H1 (cell line): ENCODE measurements around the gene RAB21. TPM values are rescaled to one million over a fixed set of nuclear protein-coding genes. Genes with fewer than 3 reads are reported as not detected.

ENCODE experiments used
- CTCF ChIA-PET: fragments of 300-600 bp; sonication (Branson Sonifier 250); formaldehyde crosslinking; loops from one replicate; lab custom pipeline; 2021; ENCODE audit not compliant: partially characterized antibody; lab: Charles Lee
- POLR2A ChIA-PET: fragments of 300-600 bp; sonication (Branson Sonifier 250); formaldehyde crosslinking; loops from one replicate; lab custom pipeline; 2021; ENCODE audit warnings: inconsistent platforms; ENCODE audit not compliant: partially characterized antibody; lab: Charles Lee
- DNase-seq, 2 experiments: peaks; one replicate each; pipeline versions ENCODE4 v3.0.0 to v3.0.0-alpha.2; 2010 to 2022; ENCODE audit warnings: low spot score in 2 of 2, low read depth in 1 of 2, mixed read lengths in 1 of 2
- FAIRE-seq: peaks from 2 replicates; lab custom pipeline; 2011; peaks lifted over from hg19 to GRCh38; lab: Jason Lieb, UNC
- H2AFZ ChIP-seq: 2 replicates; pipeline ENCODE4 v1.8.1; 2012; ENCODE audit warnings: low read length, inconsistent platforms
- H2AK5ac ChIP-seq: 2 replicates; pipeline ENCODE4 v1.6.1; 2013; ENCODE audit warnings: low read depth, low read length
- H2BK120ac ChIP-seq: replicated peaks from 2 replicates; pipeline ENCODE3; 2013; ENCODE audit warnings: low read depth, low read length, inconsistent platforms
- H2BK12ac ChIP-seq: 2 replicates; pipeline ENCODE4 v1.6.1; 2013; ENCODE audit warnings: low read depth, low read length
- H2BK15ac ChIP-seq: 2 replicates; pipeline ENCODE4 v1.6.1; 2013; ENCODE audit warnings: low read length
- H2BK20ac ChIP-seq: 2 replicates; pipeline ENCODE4 v1.6.1; 2013; ENCODE audit warnings: low read length
- H2BK5ac ChIP-seq: 2 replicates; pipeline ENCODE4 v1.6.1; 2013; ENCODE audit warnings: low read depth, low read length
- H3K14ac ChIP-seq: 2 replicates; pipeline ENCODE4 v1.6.1; 2013; ENCODE audit warnings: inconsistent platforms; ENCODE audit not compliant: insufficient read length
- H3K18ac ChIP-seq: 2 replicates; pipeline ENCODE4 v1.6.1; 2013; ENCODE audit warnings: low read length; ENCODE audit errors: extremely low read depth
- H3K23ac ChIP-seq: 2 replicates; pipeline ENCODE4 v1.6.1; 2013; ENCODE audit warnings: inconsistent platforms; ENCODE audit not compliant: insufficient read length
- H3K23me2 ChIP-seq: 2 replicates; pipeline ENCODE4 v1.6.1; 2013; ENCODE audit warnings: low read depth, low read length
- H3K27ac ChIP-seq: 2 replicates; pipeline ENCODE4 v1.6.1; 2011; ENCODE audit warnings: low read depth, low read length, inconsistent platforms
- H3K27me3 ChIP-seq, 4 experiments: replicated peaks in 1 of 4; 1 replicate in 1 of 4; 2 replicates in 3 of 4; pipeline versions ENCODE4 v1.6.1 to v1.8.1; 2011 to 2013; ENCODE audit warnings: low read length in 3 of 4, mild to moderate bottlenecking in 3 of 4, inconsistent platforms in 2 of 4, mixed read lengths in 2 of 4, moderate library complexity in 1 of 4; ENCODE audit not compliant: control insufficient read depth in 3 of 4, insufficient read depth in 3 of 4; ENCODE audit errors: extremely low read depth in 1 of 4
- H3K36me3 ChIP-seq, 4 experiments: 2 replicates each; pipeline versions ENCODE4 v1.6.1 to v1.8.1; 2011 to 2013; ENCODE audit warnings: mild to moderate bottlenecking in 4 of 4, low read length in 3 of 4, moderate library complexity in 2 of 4, control low read depth in 1 of 4, inconsistent platforms in 1 of 4; ENCODE audit not compliant: insufficient read depth in 4 of 4, control insufficient read depth in 2 of 4
- H3K4ac ChIP-seq: replicated peaks from 2 replicates; pipeline ENCODE3; 2013; ENCODE audit warnings: low read length, low read depth, mixed read lengths, inconsistent platforms; ENCODE audit not compliant: insufficient read length
- H3K4me1 ChIP-seq, 4 experiments: replicated peaks in 1 of 4; 1 replicate in 1 of 4; 2 replicates in 3 of 4; pipeline versions ENCODE4 v1.6.1 to v1.8.1; 2011 to 2013; ENCODE audit warnings: low read length in 3 of 4, inconsistent platforms in 2 of 4, mixed read lengths in 1 of 4; ENCODE audit not compliant: insufficient read depth in 4 of 4, control insufficient read depth in 3 of 4
- H3K4me2 ChIP-seq, 2 experiments: 2 replicates each; pipeline versions ENCODE4 v1.6.1 to v1.8.1; 2011 to 2013; ENCODE audit warnings: low read depth in 2 of 2, low read length in 2 of 2, control low read depth in 1 of 2, inconsistent platforms in 1 of 2, mild to moderate bottlenecking in 1 of 2; ENCODE audit not compliant: insufficient read depth in 1 of 2
- H3K4me3 ChIP-seq, 4 experiments: fragments of 200-600, 300-600 bp in 1 of 4; sonication (generic), shearing (Covaris generic), sonication (Bioruptor Twin) in 1 of 4; 2 replicates each; pipeline versions ENCODE4 v1.5.1 to v1.8.1; 2011 to 2016; ENCODE audit warnings: low read length in 4 of 4, low read depth in 3 of 4, control low read depth in 2 of 4, inconsistent platforms in 2 of 4, mild to moderate bottlenecking in 2 of 4, mixed read lengths in 1 of 4, moderate library complexity in 1 of 4; ENCODE audit not compliant: insufficient read depth in 2 of 4; ENCODE audit errors: extremely low read depth in 1 of 4
- H3K56ac ChIP-seq: replicated peaks from 2 replicates; pipeline ENCODE3; 2013; ENCODE audit warnings: low read depth, mild to moderate bottlenecking, mixed read lengths, low read length, inconsistent platforms; ENCODE audit not compliant: insufficient read length
- H3K79me1 ChIP-seq: 2 replicates; pipeline ENCODE4 v1.6.1; 2013; ENCODE audit warnings: low read depth, low read length, control low read depth
- H3K79me2 ChIP-seq, 2 experiments: 2 replicates each; pipeline versions ENCODE4 v1.6.1 to v1.8.1; 2012 to 2013; ENCODE audit warnings: low read length in 2 of 2, mild to moderate bottlenecking in 2 of 2, inconsistent platforms in 1 of 2; ENCODE audit not compliant: insufficient read depth in 2 of 2, control insufficient read depth in 1 of 2
- H3K9ac ChIP-seq, 4 experiments: replicated peaks in 1 of 4; 1 replicate in 1 of 4; 2 replicates in 3 of 4; pipeline versions ENCODE4 v1.6.1 to v1.8.1; 2011 to 2013; ENCODE audit warnings: low read depth in 3 of 4, low read length in 3 of 4, control low read depth in 2 of 4, mild to moderate bottlenecking in 2 of 4, moderate library complexity in 2 of 4, inconsistent platforms in 1 of 4; ENCODE audit errors: extremely low read depth in 1 of 4
- H3K9me3 ChIP-seq, 2 experiments: 2 replicates each; pipeline versions ENCODE4 v1.6.1 to v1.8.1; 2012 to 2013; ENCODE audit warnings: mild to moderate bottlenecking in 2 of 2, moderate library complexity in 2 of 2, control low read depth in 1 of 2, inconsistent platforms in 1 of 2, low read depth in 1 of 2, low read length in 1 of 2, mixed read lengths in 1 of 2; ENCODE audit not compliant: insufficient read depth in 2 of 2
- H4K20me1 ChIP-seq, 2 experiments: replicated peaks in 1 of 2; 2 replicates each; pipeline versions ENCODE3 to v1.8.1; 2011 to 2013; ENCODE audit warnings: inconsistent platforms in 2 of 2, low read length in 2 of 2, mild to moderate bottlenecking in 1 of 2; ENCODE audit not compliant: insufficient read depth in 2 of 2, control insufficient read depth in 1 of 2
- H4K5ac ChIP-seq: 2 replicates; pipeline ENCODE4 v1.6.1; 2013; ENCODE audit warnings: low read length, low read depth, mixed read lengths, inconsistent platforms; ENCODE audit not compliant: insufficient read length
- H4K8ac ChIP-seq: 2 replicates; pipeline ENCODE4 v1.8.0; 2013; ENCODE audit warnings: mild to moderate bottlenecking, moderate library complexity, low read length, inconsistent platforms; ENCODE audit not compliant: insufficient read depth; ENCODE audit errors: extremely low read depth
- H4K91ac ChIP-seq: replicated peaks from 2 replicates; pipeline ENCODE3; 2013; ENCODE audit warnings: low read length, mixed read lengths, inconsistent platforms; ENCODE audit not compliant: insufficient read length
- BCL11A ChIP-seq, 2 experiments: IDR thresholded peaks; one replicate each; pipeline ENCODE4 v1.6.1; 2011; ENCODE audit warnings: low read depth in 2 of 2, low read length in 2 of 2, mild to moderate bottlenecking in 2 of 2
- CBX5 ChIP-seq: fragments of 300-800, 300-1000 bp; sonication (generic); IDR thresholded peaks from 2 replicates; pipeline ENCODE4 v1.7.1; 2016; ENCODE audit warnings: antibody characterized with exemption, low read length, low read depth
- CBX8 ChIP-seq: fragments of 300-800, 300-1000 bp; sonication (generic); IDR thresholded peaks from 2 replicates; pipeline ENCODE4 v1.7.1; 2016; ENCODE audit warnings: low read depth, low read length, borderline replicate concordance
- GTF2F1 ChIP-seq: IDR thresholded peaks from 2 replicates; pipeline ENCODE4 v1.6.1; 2012; ENCODE audit warnings: low read depth, low read length, improper control_type of control experiment, borderline replicate concordance
- MAX ChIP-seq: IDR thresholded peaks from 2 replicates; pipeline ENCODE4 v1.6.1; 2012; ENCODE audit warnings: inconsistent platforms
- NANOG ChIP-seq: IDR thresholded peaks from 2 replicates; pipeline ENCODE4 v1.6.1; 2011; ENCODE audit warnings: low read length, low read depth, mild to moderate bottlenecking, inconsistent platforms; ENCODE audit not compliant: insufficient read depth, poor library complexity, severe bottlenecking
- POLR2A ChIP-seq, 2 experiments: IDR thresholded peaks; 1 replicate in 1 of 2; 2 replicates in 1 of 2; pipeline ENCODE4 v1.6.1; 2011; ENCODE audit warnings: low read depth in 2 of 2, low read length in 2 of 2, mild to moderate bottlenecking in 2 of 2; ENCODE audit errors: control extremely low read depth in 1 of 2
- TAF7 ChIP-seq: optimal IDR thresholded peaks from 2 replicates; pipeline ENCODE3; 2011; ENCODE audit warnings: low read depth, mild to moderate bottlenecking, inconsistent platforms, low read length, moderate library complexity, borderline replicate concordance
- YY1 ChIP-seq: IDR thresholded peaks from 2 replicates; pipeline ENCODE4 v1.6.1; 2011; ENCODE audit warnings: low read depth, mild to moderate bottlenecking, low read length
- ZNF274 ChIP-seq: IDR thresholded peaks from 2 replicates; pipeline ENCODE4 v1.7.0; 2012; ENCODE audit warnings: low read length, borderline replicate concordance; ENCODE audit errors: extremely low read depth
- WGBS, 2 experiments: shearing (Covaris generic) in 1 of 2; methylation state at CpG; one replicate each; pipeline versions ENCODE4 v1.1.6 to v1.1.7; 2013 to 2015; ENCODE audit warnings: low lambda C conversion rate in 2 of 2, mixed read lengths in 2 of 2, inconsistent platforms in 1 of 2, low coverage in 1 of 2, missing lambda C conversion rate in 1 of 2; ENCODE audit not compliant: insufficient replicate concordance in 2 of 2, insufficient coverage in 1 of 2, insufficient read length in 1 of 2; ENCODE audit errors: extremely low coverage in 1 of 2, missing lambda C conversion rate in 1 of 2; 5-methylcytosine and 5-hydroxymethylcytosine counted together
- polyA plus RNA-seq, 7 experiments: library from polyadenylated mRNA; depleted of rRNA in 3 of 7; stranded (reverse) in 5 of 7; unstranded in 2 of 7; fragments of >200 nt in 5 of 7; fragments of 200-250 nt in 2 of 7; gene quantifications; 1 replicate in 5 of 7; 2 replicates in 1 of 7; 4 replicates in 1 of 7; pipeline versions ENCODE4 v1.2.1 to v1.2.3, GENCODE V29; 2011 to 2013; ENCODE audit warnings: missing spikeins in 2 of 7, mixed read lengths in 2 of 7
- total RNA-seq: library from RNA; stranded (reverse); fragmentation: NEBNext Ultra II Directional; extraction: Animal tissue kit (Norgen Biotek cat#: 25700); gene quantifications from 2 replicates; pipeline ENCODE4 v1.2.1, GENCODE V29; 2021
- TF ChIP-seq, protein P1 (sequence below): IDR thresholded peaks from 2 replicates; pipeline ENCODE4 v1.6.1; 2011; ENCODE audit warnings: low read depth, mild to moderate bottlenecking, low read length; ENCODE audit not compliant: insufficient read depth
- TF ChIP-seq, protein P2 (sequence below): IDR thresholded peaks from 2 replicates; pipeline ENCODE4 v1.6.1; 2012; ENCODE audit warnings: low read length, inconsistent platforms

Gene RAB21
- total and polyA plus RNA-seq, 2 of the 8 experiments (the other 6 are each of a cell fraction or from before 2014, with no cell fraction given), result 1.2 to 47.2 TPM

GRCh38 chr12:71810921-71811320, 56.3 kb downstream of the RAB21 start:
- no peak for DNase-seq
- no peak overlapping the region for H3K9ac ChIP-seq
- H3K56ac ChIP-seq, result no peak overlapping the region
- no peak overlapping the region for H3K23ac ChIP-seq
- no peak overlapping the region for H2AFZ ChIP-seq
- no peak for FAIRE-seq
- H3K4me1 ChIP-seq, result no peaks in the 10 kb centered on the region
- H3K9me3 ChIP-seq, result no peaks in the 10 kb centered on the region
- H4K5ac ChIP-seq, result no peak overlapping the region
- no peak overlapping the region for H2AK5ac ChIP-seq
- H3K79me1 ChIP-seq, result no peaks in the 10 kb centered on the region
- no peak overlapping the region for H2BK12ac ChIP-seq
- H3K4me3 ChIP-seq, result no peak overlapping the region
- no peaks in the 10 kb centered on the region for H3K79me2 ChIP-seq
- no peak overlapping the region for H3K14ac ChIP-seq
- no peak overlapping the region for H2BK15ac ChIP-seq
- ChIA-PET POLR2A (no interaction called here), CTCF (interaction anchor here (1.3 kb wide), 1 partner anchor 33 kb away, joined by 3 read pairs; no protein-coding TSS in a partner anchor)
- no peak overlapping the region for H3K27ac ChIP-seq
- H4K91ac ChIP-seq, result no peak overlapping the region
- no peak overlapping the region for H2BK20ac ChIP-seq
- no peaks in the 10 kb centered on the region for H3K23me2 ChIP-seq
- no peak overlapping the region for H3K18ac ChIP-seq
- H2BK120ac ChIP-seq, result no peak overlapping the region
- no peaks in the 10 kb centered on the region for H4K20me1 ChIP-seq
- H3K27me3 ChIP-seq, result no peaks in the 10 kb centered on the region
- H2BK5ac ChIP-seq, result no peak overlapping the region
- H3K4ac ChIP-seq, result no peak overlapping the region
- WGBS, 2 experiments, result 82% methylated on average over 3 of the region's 3 CpGs; no CpG with 5 or more reads in 1 of the 2 experiments
- no peaks in the 10 kb centered on the region for H3K36me3 ChIP-seq
- no peak overlapping the region for H4K8ac ChIP-seq
- no peak overlapping the region for H3K4me2 ChIP-seq
- TF ChIP-seq, protein P1, sequence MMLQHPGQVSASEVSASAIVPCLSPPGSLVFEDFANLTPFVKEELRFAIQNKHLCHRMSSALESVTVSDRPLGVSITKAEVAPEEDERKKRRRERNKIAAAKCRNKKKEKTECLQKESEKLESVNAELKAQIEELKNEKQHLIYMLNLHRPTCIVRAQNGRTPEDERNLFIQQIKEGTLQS, result no peak
- TF ChIP-seq CBX8, result no peak
- no peak for TF ChIP-seq CBX5
- no peak for TF ChIP-seq GTF2F1
- no peak for TF ChIP-seq TAF7
- TF ChIP-seq NANOG, result no peak
- no peak for TF ChIP-seq POLR2A (IDR thresholded peaks at IDR 0.05; ENCODE audit: control extremely low read depth in 1 of 2, low read depth in 2 of 2, low read length in 2 of 2)
- TF ChIP-seq, protein P2, sequence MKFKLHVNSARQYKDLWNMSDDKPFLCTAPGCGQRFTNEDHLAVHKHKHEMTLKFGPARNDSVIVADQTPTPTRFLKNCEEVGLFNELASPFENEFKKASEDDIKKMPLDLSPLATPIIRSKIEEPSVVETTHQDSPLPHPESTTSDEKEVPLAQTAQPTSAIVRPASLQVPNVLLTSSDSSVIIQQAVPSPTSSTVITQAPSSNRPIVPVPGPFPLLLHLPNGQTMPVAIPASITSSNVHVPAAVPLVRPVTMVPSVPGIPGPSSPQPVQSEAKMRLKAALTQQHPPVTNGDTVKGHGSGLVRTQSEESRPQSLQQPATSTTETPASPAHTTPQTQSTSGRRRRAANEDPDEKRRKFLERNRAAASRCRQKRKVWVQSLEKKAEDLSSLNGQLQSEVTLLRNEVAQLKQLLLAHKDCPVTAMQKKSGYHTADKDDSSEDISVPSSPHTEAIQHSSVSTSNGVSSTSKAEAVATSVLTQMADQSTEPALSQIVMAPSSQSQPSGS, result no peak
- TF ChIP-seq BCL11A (IDR thresholded peaks at IDR 0.05; ENCODE audit: low read depth in 2 of 2, low read length in 2 of 2), result no peak
- TF ChIP-seq YY1, result no peak
- no peak for TF ChIP-seq MAX
- TF ChIP-seq ZNF274, result no peak
